HepG2 (cell line): ENCODE data around the gene OR13A1.

ENCODE experiments used
- MAFG ChIP-seq: sonication (generic); formaldehyde crosslinking; IDR thresholded peaks from 2 replicates; pipeline ENCODE4 v1.5.1; 2020; ENCODE audit warnings: mild to moderate bottlenecking, missing genetic modification reagents
- MZF1 ChIP-seq: sonication (generic); formaldehyde crosslinking; IDR thresholded peaks from 2 replicates; pipeline ENCODE4 v1.8.1; 2023; ENCODE audit warnings: mild to moderate bottlenecking, missing genetic modification reagents, borderline replicate concordance
- ZNF407 ChIP-seq: sonication (generic); formaldehyde crosslinking; IDR thresholded peaks from one replicate; pipeline ENCODE4 v1.5.1; 2020; ENCODE audit warnings: mild to moderate bottlenecking, missing genetic modification reagents; ENCODE audit errors: not compliant biosample characterization
- ZNF792 ChIP-seq: IDR thresholded peaks from 2 replicates; pipeline ENCODE4 v1.6.1; 2016
- TF ChIP-seq, protein P1 (sequence below): sonication (generic); formaldehyde crosslinking; IDR thresholded peaks from 2 replicates; pipeline ENCODE4 v1.4.0; 2020; ENCODE audit warnings: missing genetic modification reagents, borderline replicate concordance
- TF ChIP-seq, protein P2 (sequence below): sonication (generic); formaldehyde crosslinking; IDR thresholded peaks from 2 replicates; pipeline ENCODE4 v1.5.1; 2020; ENCODE audit warnings: missing genetic modification reagents, mild to moderate bottlenecking, borderline replicate concordance

GRCh38 chr10:45339894-45340293 lies 24.5 kb upstream of the OR13A1 start:
- TF ChIP-seq, protein P1, sequence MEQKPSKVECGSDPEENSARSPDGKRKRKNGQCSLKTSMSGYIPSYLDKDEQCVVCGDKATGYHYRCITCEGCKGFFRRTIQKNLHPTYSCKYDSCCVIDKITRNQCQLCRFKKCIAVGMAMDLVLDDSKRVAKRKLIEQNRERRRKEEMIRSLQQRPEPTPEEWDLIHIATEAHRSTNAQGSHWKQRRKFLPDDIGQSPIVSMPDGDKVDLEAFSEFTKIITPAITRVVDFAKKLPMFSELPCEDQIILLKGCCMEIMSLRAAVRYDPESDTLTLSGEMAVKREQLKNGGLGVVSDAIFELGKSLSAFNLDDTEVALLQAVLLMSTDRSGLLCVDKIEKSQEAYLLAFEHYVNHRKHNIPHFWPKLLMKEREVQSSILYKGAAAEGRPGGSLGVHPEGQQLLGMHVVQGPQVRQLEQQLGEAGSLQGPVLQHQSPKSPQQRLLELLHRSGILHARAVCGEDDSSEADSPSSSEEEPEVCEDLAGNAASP (CRISPR knock-in tag) = no peak
- TF ChIP-seq MAFG (no peak), ZNF792 (no peak), ZNF407 (CRISPR knock-in tag) (no peak), MZF1 (no peak)
- TF ChIP-seq, protein P2, sequence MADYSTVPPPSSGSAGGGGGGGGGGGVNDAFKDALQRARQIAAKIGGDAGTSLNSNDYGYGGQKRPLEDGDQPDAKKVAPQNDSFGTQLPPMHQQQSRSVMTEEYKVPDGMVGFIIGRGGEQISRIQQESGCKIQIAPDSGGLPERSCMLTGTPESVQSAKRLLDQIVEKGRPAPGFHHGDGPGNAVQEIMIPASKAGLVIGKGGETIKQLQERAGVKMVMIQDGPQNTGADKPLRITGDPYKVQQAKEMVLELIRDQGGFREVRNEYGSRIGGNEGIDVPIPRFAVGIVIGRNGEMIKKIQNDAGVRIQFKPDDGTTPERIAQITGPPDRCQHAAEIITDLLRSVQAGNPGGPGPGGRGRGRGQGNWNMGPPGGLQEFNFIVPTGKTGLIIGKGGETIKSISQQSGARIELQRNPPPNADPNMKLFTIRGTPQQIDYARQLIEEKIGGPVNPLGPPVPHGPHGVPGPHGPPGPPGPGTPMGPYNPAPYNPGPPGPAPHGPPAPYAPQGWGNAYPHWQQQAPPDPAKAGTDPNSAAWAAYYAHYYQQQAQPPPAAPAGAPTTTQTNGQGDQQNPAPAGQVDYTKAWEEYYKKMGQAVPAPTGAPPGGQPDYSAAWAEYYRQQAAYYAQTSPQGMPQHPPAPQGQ (CRISPR knock-in tag) = no peak
